NCI-H2029 (cell line): Measurements from ENCODE around the gene AKNA.

Experiments
- DNase-seq: peaks from one replicate; lab custom pipeline; 2025; lab: John Stamatoyannopoulos, UW

AKNA gene

DNA sequence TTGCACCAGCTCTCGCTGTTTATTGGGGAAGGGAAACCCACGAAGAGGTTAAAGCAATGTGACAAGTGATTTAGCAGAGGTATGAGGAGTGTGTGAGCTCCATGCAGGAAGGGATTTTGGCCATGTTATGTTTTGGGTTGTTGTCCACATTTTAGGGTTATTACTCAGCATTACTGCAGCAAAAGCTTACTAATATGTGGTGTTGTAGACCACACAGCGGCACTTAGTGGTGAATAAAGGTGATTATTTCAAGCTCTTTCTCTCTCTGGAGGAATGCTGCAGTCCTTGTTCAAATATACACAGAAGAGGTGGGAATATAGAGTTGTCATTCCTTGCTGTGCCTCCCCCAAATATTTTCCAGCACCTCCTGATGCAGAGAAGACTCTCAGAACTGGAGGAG, 29.7 kb upstream of the AKNA start:
- DNase-seq = no peak

DNA sequence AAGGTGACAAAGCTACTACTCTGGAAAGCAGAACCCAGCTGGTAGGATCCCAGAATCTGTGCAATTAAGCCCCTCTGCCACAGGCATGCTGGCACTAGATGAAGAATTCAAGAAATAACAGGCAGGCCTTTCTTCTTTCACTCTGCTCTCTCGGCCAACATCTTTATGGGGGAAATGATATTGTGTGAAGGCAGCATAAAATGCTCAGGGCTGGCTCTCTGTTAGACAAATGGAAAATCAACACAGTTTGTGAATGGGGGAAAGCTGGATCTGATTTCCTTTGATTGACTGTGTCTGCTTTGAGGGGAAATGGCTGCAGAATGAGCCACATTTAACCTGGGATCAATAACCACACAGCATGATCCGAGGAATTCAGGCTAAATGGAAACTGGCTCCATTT, 29.1 kb upstream of the AKNA start:
- no peak for DNase-seq

DNA sequence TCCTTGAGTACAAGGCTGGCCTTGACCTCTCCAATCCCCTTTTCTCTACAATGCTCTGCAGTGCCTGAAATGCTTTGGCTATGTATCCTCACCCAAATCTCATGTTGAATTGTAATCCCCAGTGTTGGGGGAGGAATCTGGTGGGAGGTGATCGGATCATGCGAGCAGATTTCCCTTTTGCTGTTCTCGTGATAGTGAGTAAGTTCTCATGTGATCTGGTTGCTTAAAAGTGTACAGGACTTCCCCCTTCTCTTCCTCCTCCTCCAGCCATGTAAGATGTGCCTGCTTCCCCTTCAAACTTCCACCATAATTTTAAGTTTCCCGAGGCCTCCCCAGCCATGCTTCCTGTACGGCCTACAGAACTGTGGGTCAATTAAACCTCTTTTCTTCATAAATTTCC, 28.5 kb upstream of the AKNA start:
- DNase-seq = no peak

DNA sequence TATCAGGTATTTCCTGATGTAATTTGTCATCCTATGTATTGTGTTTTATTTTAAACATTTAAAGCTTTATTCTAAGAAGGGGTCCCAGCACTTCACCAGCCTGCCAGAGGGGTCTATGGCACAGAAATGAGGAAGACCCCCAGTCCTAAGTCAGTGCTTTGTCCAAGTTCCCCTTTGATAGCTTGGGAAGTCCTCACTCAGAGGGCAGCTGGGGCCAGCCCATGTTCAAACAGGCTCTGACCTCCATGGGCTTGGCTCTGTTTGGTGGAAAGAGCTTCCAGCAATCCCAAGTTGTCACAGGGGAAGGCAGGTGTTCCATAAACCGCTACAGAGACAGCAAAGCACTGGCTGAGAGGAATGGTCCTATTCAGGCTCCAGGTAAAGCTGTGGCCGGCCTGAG, 26.6 kb upstream of the AKNA start:
- no peak for DNase-seq

DNA sequence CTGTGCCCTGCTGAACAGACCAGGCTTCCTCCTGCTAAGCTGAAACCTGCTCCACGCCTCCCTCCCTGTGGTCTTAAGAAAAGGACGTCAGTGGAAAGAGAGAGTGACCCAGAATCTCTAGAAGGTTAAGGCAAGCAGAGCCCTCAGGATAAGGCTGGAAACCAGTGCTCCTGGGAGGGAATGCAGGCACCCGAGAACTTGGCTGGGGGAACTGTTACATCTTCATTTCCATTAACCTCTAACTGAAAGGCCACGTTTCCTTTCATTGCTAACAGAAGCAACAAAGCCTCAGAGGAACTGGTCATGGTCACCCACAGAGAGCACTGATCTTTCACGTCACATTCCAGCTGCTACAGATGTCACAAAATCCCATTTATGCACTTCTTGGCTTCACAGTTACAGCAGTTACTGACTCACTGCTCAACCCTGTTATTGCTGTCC, 26.1 kb upstream of the AKNA start:
- no peak for DNase-seq

DNA sequence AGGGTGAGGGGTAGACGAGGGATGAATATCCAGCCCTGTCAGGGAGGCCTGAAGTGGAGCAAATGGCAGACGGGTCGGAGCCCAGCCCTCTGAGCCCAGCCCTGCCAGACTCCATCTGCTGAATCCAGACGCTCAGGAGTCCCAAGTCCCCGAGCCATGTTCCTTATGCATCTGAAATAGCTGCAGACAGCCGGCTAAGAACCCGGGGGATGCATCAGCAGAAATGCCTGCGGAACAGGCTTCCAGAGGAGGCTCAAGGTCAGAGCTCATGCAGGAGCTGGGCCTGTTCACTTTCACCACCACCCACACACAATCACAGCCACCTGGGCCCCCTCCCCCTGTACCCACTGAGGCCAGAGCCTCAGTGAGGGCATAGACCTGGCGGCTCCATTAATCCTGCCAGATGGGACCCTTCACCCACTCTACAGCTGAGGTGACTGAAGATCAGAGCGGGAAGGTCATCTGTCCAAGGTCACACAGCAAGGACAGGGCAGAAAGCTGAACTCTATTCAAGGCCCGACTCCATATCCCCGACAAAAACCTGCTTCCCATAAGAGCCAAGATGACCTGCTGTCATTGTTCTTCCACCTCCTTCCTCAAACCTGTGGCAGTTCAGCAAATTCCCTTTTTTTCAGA, 24.4 kb upstream of the AKNA start:
- DNase-seq = no peak

DNA sequence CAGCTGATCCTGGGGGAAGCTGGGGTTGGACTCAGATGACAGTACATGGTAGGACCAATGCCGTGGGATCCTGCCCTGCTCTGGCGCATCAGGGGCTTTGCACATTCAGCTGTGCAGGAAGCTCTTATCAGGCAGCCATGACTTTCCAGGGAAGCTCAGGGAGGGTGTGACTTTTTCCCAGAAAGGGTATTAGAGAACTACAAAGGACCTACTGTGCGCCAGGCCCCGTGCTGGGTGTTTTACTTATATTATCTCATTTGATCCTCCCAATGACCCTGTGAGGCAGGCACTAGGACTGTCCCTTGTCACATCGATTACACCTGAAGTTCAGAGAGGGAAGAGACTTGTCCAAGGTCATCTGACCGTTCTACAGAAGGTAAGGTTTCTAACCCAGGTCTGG, 23.7 kb upstream of the AKNA start:
- DNase-seq = no peak

DNA sequence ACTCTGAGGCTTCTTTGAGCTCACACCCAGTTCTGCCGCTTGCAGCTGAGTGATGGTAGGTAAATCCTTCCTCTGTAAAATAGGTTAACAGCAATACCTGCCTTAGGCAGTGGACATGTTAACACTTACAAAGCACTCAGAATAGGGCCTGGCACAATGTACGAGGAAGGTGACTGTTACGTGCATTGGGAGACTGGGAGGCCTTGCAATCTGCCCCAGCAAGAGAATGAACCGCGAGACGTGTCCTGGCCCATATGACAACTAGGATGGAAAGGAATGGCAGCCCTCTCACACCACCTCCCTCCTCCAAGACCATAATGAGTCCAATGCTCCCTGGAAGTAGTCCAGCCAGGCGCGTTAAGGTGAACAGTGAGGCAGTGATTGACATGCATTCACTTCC, 23.1 kb upstream of the AKNA start:
- DNase-seq = no peak

DNA sequence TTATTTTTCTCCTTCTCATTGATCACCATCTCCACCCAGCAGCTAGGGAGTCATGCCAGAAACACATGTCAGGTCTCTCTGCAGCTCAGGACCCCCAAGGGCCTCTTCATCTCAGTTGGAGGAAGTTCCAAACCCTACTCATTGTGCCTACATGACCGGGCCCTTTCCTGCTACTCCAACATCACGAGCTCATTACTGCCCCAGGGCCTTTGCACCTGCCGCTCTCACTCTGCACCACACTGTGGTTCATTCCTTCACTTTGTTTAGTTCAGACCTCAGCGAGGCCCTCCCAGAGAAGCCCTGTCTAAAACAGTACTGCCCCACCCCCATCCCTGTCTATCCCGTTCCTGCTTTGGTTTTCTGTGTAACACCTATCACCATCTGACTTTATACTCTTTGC, 22.1 kb upstream of the AKNA start:
- no peak for DNase-seq

DNA sequence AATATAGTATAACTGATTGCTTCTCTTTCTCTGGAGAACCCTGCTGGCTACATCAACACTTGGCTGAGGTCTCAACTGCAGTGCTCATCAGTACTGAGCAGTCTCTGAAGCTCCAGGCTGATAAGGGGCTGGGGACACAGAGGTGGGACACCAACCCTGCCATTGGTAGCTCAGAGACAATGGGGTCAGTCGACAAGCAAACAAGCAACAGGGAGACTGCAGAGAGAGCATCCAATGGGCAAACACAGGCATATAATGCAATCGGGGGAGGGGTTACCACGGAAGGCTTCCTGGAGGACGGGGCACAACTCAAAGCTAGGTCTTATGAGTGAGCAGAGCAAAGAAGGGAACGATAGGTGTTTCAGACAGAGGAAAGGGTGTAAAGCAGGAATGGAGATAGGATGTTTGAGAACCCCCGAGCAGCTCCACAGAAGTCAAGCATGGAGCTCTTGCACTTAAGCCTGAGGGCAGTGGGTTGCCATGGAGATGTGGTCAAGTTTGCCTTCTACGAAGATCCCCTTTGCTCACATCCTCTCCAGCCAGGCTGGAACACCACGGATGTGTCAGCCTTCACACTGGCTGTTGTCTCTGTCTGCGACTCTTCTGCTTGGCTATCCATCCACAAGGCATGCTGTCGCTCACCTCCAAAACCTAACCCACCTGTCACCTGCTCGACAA, 21.5 kb upstream of the AKNA start:
- DNase-seq = no peak

DNA sequence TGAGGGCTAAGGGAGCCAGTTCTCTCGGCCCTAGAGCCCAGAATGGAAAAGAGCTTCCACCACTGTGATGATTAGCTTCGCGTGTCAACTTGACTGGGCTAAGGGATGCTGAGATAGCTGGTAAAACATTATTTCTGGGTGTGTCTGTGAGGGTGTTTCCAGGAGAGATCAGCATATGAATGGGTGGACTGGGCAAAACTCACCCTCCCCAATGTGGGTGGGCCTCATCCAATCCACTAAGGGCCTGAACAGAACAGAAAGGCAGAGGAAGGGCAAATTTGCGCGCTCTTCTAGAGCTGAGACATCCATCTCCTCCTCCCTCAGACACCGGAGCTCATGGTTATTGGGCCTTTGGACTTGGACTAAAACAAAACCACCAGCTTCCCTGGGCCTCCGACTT, 20.9 kb upstream of the AKNA start:
- DNase-seq = no peak

DNA sequence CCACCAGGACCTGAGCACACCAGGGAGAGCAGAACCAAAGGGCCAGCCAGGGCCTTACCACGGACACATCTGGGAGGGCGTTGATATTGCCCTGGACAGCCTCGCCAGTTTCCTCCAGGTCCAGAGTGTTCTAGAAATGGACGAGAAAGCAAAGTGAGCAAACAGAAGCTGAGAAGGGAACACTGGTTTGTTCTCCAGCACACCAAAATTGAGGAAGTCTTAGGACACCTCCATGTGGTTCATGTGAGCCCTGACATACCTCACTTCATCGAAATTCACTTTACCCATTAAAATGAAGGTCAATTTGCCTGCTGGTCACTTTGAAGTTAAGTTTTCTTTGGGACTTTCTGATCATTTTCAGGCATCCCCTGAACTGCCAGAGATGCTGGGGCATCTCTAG, 20.1 kb upstream of the AKNA start:
- DNase-seq = no peak

DNA sequence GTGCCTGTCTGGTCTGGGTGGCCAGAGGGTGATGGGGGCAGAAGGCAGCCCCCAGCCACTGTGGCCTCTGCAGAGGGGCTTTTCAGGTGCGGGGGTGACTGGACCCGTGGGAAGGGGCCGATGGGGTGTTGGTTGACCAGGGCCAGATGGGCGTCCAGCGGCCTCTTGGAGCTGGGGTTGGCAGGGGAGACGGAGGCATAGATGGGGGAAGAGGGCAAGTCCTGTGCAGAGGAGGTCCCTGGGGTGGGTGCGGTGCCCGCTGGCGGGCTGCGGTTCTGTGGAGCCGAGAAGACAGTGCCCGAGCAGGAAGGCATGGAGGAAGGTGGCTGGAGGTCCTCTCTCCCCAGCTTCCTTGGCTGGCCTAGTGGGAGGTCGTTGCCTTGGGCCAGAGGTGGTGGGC, 18.7 kb upstream of the AKNA start:
- DNase-seq = no peak

DNA sequence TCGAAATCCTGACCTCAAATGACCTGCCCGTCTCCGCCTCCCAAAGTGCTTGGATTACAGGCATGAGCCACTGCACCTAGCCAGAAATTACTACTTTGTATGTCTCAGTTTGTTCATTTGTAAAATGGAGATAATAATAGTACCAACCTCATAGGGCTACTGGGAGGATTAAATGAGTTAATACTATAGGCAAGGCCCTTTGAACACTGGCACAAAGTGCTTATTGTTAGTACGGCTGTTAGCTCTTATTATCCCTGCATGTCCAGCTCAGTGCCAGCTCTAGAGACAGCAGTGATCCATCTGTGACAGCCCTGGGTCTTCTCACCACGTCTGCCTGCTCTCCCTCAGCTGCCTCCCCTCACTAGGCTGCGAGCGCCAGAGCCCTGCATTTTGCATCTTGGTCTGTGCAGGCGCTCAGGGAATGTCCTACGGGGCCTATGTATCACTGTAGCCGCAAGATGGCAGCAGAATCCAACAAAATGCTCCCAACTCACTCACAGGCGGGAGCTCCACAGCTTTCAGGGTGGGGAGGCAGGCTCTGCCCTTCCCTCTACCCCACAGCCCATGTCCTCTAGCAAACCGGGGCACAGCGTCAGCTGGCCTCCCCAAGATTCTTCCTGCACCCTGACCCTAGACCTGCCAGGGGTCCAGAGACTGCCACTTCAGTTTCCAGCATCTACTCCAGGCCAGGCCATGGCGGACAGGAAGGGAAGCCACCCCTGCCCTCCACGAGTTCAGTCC, 17.7 kb upstream of the AKNA start:
- DNase-seq = peak; percentile 49

DNA sequence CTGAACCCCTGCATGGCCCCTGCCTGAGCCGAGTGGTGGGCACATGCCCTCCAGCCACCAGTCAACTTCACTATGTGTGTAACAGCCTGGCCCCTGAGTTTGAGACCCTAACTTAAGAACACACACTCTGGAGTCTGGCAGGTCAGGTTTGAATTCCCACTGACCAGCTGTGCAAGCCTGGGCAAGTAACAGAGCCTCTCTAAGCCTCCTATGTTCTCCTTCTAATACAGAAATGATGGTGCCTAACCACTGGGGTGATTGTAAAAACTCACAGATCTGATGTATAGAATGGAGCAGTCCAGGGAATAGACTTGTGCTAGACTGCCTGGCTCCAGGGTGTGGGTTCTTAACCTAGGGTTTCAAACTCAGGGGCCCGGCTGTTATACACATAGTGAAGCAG, 16.7 kb upstream of the AKNA start:
- no peak for DNase-seq

DNA sequence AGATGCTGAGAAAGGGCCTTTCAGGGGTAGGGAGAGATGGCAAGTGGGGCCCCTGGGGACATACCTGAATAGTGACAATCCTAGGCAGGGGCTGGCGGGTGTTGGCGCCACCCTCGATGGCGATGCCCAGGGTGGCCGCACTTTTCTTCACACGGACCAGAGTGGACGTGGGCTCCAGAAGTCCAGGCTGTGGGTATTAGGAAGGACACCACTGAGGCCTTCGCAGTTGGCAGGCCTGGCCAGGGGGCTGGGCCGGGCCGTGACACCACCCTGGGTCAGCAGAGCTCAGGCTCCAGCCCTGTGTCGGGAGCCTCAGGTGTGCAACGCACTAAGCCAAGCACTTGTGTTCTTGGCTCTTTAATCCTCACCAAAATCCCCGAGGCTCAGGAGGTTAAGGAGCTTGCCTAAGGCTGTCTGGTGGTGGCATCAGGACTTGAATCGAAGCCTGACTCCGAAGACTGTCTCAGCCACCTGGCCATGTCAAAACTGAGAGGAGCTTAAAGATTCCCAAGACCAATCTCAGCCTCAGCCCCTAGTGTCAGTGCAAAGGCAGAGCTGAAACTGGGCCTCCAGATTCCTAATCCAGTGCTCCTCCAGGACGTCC, 15.5 kb upstream of the AKNA start:
- DNase-seq = no peak

DNA sequence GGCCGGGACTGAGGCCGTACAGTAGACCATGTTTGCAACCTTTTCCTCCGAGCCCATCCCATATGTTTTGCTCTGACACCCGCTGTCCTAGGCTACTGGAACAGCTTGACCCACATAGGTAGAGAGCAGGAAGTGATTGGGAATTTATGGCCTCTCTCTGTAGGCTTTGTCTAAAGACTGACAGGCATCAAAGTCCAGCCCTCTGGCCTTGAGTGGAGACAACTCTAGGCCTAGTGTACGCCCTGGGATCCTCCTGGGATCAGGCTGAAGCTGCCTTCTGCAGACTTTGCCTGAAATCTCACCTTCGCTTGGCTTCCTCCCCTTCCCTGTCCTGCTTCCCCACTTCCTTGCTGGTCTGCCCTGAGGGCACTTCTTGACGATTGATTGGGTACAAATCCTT, 13.6 kb upstream of the AKNA start:
- DNase-seq = no peak

DNA sequence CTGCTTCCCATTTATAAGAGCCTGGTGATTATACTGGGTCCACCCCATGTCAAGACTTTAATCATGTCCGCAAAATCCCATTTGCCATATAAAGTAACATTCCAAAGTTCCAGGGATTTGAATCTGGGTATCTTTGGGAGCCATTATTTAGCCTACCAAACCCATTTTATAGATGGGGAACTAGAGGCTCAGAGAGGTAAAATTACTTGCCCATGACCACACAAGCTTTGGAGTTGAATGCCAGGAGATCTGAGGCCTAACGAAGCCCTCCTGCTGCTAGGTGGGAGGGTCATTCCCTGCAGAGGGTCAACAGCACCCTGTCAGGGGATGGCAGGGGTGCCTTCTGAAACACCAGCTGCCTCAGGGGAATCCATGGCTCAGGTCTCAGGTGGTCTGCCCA, 13.0 kb upstream of the AKNA start:
- no peak for DNase-seq

DNA sequence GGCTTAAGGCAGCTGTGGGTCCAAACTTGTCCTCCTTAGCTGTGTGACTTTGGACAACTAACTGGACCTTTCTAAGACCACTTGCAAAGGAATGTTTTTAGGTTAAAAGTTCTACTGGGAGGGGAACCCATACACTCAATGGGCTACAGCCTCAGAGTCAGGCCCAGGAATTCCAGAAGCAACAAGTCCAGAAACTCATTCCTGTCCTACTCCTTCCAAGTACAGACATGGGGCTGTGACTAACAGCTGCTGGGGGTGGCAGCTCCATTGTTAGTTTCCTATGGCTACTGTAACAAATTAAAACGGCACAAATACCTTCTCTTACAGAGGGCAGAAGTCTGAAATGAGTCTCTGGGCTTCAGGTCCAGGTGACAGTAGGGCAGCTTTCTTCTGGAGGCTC, 12.4 kb upstream of the AKNA start:
- DNase-seq = no peak

DNA sequence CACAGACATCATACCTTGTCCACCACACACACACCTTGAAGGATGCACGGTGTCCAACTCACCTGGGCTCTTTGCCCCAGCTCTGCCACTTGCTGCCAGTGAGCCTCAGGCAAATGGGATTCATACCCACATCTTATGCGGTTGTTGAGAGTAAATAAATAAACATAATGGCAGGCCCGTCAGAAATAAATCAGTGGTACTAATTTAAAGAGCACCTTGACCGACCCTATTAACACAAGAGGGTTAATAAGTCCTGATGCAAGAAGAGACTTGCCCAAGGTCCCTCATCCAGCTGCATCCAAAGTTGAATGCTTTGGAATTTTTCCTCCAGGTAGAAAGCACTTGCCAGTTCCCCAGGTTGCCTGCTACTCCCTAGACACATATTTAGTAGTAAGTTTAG, 11.6 kb upstream of the AKNA start:
- no peak for DNase-seq

DNA sequence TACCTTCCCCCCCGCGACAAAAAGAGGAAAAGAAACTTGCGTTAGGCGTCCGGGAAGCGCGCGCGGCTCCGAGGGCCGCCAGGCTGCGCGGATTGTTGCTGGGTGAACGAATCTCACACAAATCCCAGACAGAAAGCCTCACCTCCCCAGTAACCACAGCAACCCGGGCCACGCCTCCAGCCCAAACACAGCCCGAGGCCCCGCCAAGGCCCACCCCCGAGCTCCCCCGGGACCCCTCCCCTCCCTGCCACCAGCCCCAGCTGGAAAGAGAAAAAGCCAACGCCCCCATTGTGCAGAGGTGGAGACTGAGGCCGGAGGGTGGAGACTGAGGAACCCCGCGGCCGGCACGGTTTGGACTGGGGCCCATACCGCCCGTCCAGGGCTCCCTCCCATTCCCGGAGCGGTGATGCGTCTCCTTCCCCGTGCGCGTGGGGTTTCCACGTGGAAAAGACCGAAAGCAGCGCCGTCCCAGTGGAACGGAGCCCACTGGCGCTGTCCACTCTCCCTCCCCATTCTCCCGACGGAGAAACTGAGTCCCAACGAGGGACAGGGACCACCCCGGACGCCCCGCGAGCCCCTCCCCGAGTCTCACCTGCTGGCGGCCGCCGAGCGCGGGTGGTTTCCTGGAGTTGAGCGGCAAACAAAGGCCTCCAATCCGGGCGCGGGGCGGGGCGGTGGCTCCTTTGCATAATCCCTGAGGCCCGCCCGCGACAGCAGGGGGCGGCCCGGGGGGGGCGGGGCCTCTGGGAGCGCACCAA, 10.2 kb upstream of the AKNA start:
- peak; percentile 93 for DNase-seq

DNA sequence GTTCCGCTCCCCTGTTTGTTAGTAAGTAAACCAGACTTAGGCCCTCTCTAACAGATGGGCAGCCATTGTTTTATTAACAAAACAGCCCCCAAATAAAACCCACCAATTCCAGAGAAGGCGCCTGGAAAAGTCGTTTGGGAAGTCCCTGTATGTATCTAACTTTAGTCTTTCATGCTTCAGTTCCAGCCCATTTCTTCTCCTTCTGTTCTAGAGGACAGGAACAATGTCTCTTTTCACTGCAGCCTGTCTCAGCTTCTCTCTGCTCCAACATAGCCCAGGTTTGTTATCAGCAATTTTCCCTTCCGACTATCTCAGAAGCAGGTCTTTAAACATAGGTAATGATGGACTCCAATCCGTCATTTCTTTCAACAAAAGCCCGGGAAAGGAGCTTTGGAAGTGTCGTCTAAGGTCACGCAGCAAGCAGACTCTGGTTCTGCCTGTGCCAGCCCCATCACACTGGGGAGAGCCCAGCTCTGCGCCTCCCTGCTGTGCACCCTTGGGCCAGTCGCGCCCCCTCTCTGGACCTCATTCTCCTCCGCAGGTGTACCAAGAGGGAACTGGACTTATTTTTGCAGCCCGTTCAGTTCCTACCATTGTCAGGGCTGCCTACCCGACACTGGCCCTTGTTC, 9.6 kb upstream of the AKNA start:
- no peak for DNase-seq
